Tibial nerve (tissue), 4 donors: Measurements from ENCODE around the gene ZBTB20. TPM values are rescaled to one million over a fixed set of nuclear protein-coding genes. Genes with fewer than 3 reads are reported as not detected.

Source experiments
- DNase-seq, 2 donors: peaks; one replicate each; pipeline ENCODE4 v3.0.0-alpha.2; 2019; ENCODE audit warnings: low spot score in 2 of 2
- H3K27ac ChIP-seq, 4 donors: fragments of 200-600 bp; sonication (generic) in 3 of 4; one replicate each; pipeline ENCODE4 v1.5.1; 2017 to 2019; ENCODE audit warnings: mild to moderate bottlenecking in 1 of 4
- H3K27me3 ChIP-seq, 2 donors: fragments of 200-600 bp; sonication (generic) in 1 of 2; one replicate each; pipeline versions ENCODE4 v1.5.1 to v1.6.0; 2017 to 2019
- H3K36me3 ChIP-seq, 3 donors: fragments of 200-600 bp; sonication (generic); one replicate each; pipeline ENCODE4 v1.5.1; 2018 to 2019
- H3K4me1 ChIP-seq, 4 donors: fragments of 200-600 bp; sonication (generic) in 3 of 4; one replicate each; pipeline ENCODE4 v1.5.1; 2017 to 2019
- H3K4me3 ChIP-seq, 4 donors: fragments of 200-600 bp; sonication (generic) in 3 of 4; one replicate each; pipeline ENCODE4 v1.5.1; 2017 to 2019; ENCODE audit warnings: mild to moderate bottlenecking in 1 of 4, moderate library complexity in 1 of 4
- H3K9me3 ChIP-seq, 4 donors: fragments of 200-600 bp; sonication (generic) in 3 of 4; one replicate each; pipeline ENCODE4 v1.5.1; 2017 to 2019
- CTCF ChIP-seq, 5 experiments: fragments of 200-600 bp in 3 of 5; fragments of 450-650 bp in 2 of 5; sonication (generic) in 3 of 5; IDR thresholded peaks; one replicate each; pipeline ENCODE4 v1.5.1; 2016 to 2019; ENCODE audit warnings: antibody characterized with exemption in 5 of 5, mild to moderate bottlenecking in 3 of 5, moderate library complexity in 2 of 5
- EP300 ChIP-seq, 2 donors: sonication (generic); formaldehyde crosslinking; IDR thresholded peaks; one replicate each; pipeline ENCODE4 v1.6.1; 2017; ENCODE audit warnings: antibody characterized with exemption in 2 of 2, mild to moderate bottlenecking in 1 of 2
- POLR2A ChIP-seq, 2 donors: fragments of 450-650 bp; IDR thresholded peaks; one replicate each; pipeline ENCODE4 v1.6.1; 2017; ENCODE audit warnings: antibody characterized with exemption in 2 of 2, mild to moderate bottlenecking in 2 of 2, moderate library complexity in 2 of 2
- WGBS, 2 donors: methylation state at CpG; one replicate each; pipeline ENCODE4 v1.1.5; 2018; 5-methylcytosine and 5-hydroxymethylcytosine counted together
- total RNA-seq, 4 donors: library from RNA; depleted of rRNA; stranded (reverse); fragments of >200 nt; gene quantifications; one replicate each; pipeline ENCODE4 v1.1.0, GENCODE V29; 2016

The ZBTB20 gene
- total RNA-seq, 4 donors from 2014 or later, result 63.3 to 127 (median 102) TPM

GRCh38 chr3:114383875-114384557 lies 763.1 kb downstream of the ZBTB20 start:
- Histone ChIP-seq H3K36me3 (peaks cover 0 to 20% (median 0%) of the 10 kb centered on the region in 3 donors), H3K4me3 (peak overlapping the region; percentile 25 to 53 (median 42)), H3K4me1 (peaks cover 0 to 48% (median 29%) of the 10 kb centered on the region in 4 donors), H3K9me3 (no peaks in the 10 kb centered on the region), H3K27ac (peak overlapping the region; percentile 55 to 94 (median 82)), H3K27me3 (no peaks in the 10 kb centered on the region)
- peak; percentile 65 to 81 for DNase-seq
- TF ChIP-seq EP300 (IDR thresholded peaks at IDR 0.05) (peak; percentile 8 to 68), CTCF (IDR thresholded peaks at IDR 0.05) (peak; percentile 85 to 97 (median 94)), POLR2A (IDR thresholded peaks at IDR 0.05) (no peak)
- WGBS, 2 donors, result 4 to 9% methylated on average over 12 of the region's 12 CpGs

- H3K36me3 ChIP-seq, result peaks cover 0 to 6% (median 0%) of the 10 kb centered on the region in 3 donors
- 25 to 38% methylated on average over 4 of the region's 4 CpGs for WGBS, 2 donors
- H3K9me3 ChIP-seq, result no peaks in the 10 kb centered on the region
- H3K4me3 ChIP-seq, result no peak overlapping the region
- peaks cover 0 to 82% (median 42%) of the 10 kb centered on the region in 4 donors for H3K4me1 ChIP-seq
- peak overlapping the region; percentile 55 to 94 (median 80) for H3K27ac ChIP-seq
- TF ChIP-seq POLR2A (IDR thresholded peaks at IDR 0.05) (no peak), EP300 (IDR thresholded peaks at IDR 0.05) (peak; percentile 16 to 73), CTCF (IDR thresholded peaks at IDR 0.05) (no peak)
- DNase-seq, result peak; percentile 65 to 69
- H3K27me3 ChIP-seq, result no peaks in the 10 kb centered on the region
These were observed 766.8 kb downstream of the ZBTB20 start for GRCh38 chr3:114380233-114380651.

DNA sequence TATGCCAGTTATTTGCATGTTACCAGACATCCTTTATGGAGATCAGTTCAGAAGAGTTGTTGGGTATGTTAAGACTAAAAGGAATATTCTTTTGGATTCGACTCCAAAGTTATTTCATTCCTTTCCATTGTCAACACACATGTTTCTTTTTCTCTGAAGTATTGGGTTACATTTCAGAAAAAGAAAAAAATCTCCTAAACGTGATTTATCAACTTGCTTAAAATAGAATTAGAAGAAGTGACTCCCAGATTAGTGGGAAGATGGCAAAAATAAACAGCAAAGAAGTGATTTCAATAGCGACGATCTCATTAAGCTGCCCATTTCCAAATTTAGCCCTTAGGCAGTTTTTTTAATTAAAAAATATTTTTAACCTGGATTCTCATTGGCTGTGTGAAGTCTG lies 767.8 kb downstream of the ZBTB20 start:
- Histone ChIP-seq H3K4me3 (no peak overlapping the region), H3K4me1 (peaks cover 0 to 84% (median 37%) of the 10 kb centered on the region in 4 donors), H3K9me3 (no peaks in the 10 kb centered on the region), H3K27me3 (no peaks in the 10 kb centered on the region), H3K27ac (peak overlapping the region; percentile 26 to 94 (median 80)), H3K36me3 (peaks cover 0 to 6% (median 0%) of the 10 kb centered on the region in 3 donors)
- TF ChIP-seq CTCF (IDR thresholded peaks at IDR 0.05) (no peak), EP300 (IDR thresholded peaks at IDR 0.05) (no peak), POLR2A (IDR thresholded peaks at IDR 0.05) (no peak)
- 39 to 47% methylated on average over 4 of the region's 4 CpGs for WGBS, 2 donors
- no peak for DNase-seq

DNA sequence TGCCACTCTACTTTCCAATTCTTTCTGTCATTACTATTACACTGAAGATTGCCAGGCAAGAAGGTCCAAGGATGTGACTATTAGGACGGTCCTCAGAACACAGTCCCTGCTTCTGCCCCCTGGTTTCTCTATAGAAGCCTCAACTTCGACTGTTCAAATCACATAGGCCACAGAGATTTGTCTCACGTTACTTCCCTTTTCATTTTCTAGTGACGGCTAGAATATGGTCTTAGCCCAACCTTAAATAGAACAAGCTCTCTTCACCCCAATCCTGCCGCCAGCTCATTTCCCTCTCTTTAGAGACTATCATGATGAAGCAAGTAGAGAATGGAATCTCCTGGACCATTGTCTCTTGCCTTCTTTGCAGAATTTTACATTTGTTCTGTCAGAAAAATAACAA lies 768.3 kb downstream of the ZBTB20 start:
- H3K4me1 ChIP-seq, result peaks cover 0 to 89% (median 37%) of the 10 kb centered on the region in 4 donors
- peaks cover 0 to 6% (median 0%) of the 10 kb centered on the region in 3 donors for H3K36me3 ChIP-seq
- peak overlapping the region in 2 of 4 donors; percentile 89 to 94 for H3K27ac ChIP-seq
- no peaks in the 10 kb centered on the region for H3K27me3 ChIP-seq
- DNase-seq, result no peak
- no peaks in the 10 kb centered on the region for H3K9me3 ChIP-seq
- H3K4me3 ChIP-seq, result no peak overlapping the region
- WGBS, 2 donors, result 83 to 93% methylated on average over 5 of the region's 5 CpGs
- TF ChIP-seq CTCF (IDR thresholded peaks at IDR 0.05) (no peak), EP300 (IDR thresholded peaks at IDR 0.05) (no peak), POLR2A (IDR thresholded peaks at IDR 0.05) (no peak)

DNA sequence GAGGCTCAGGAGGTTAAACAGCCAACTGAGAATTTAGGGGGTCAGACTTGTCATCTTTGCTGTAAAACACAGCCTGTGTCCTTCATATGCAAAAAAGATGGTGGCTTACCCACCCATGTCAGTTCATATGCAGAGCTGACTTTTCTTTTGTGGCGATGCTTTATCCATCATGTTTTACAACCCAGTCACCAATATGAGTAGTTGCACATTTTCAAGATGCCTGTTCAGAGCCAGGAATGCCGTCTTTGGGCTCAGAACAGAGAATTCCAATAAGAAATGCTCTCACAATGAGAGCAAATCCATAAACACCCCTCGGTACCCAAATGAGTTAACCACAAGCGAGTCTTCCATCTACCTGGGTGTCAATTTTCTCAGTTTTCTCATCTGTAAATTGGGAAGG lies 769.7 kb downstream of the ZBTB20 start:
- Histone ChIP-seq H3K4me1 (peaks cover 0 to 79% (median 35%) of the 10 kb centered on the region in 4 donors), H3K4me3 (no peak overlapping the region), H3K9me3 (no peaks in the 10 kb centered on the region), H3K27me3 (no peaks in the 10 kb centered on the region), H3K27ac (peak overlapping the region in 2 of 4 donors; percentile 89 to 94), H3K36me3 (peaks cover 0 to 6% (median 0%) of the 10 kb centered on the region in 3 donors)
- DNase-seq, result no peak
- WGBS, 2 donors, result 72 to 75% methylated on average over 4 of the region's 4 CpGs
- TF ChIP-seq EP300 (IDR thresholded peaks at IDR 0.05) (no peak), CTCF (IDR thresholded peaks at IDR 0.05) (no peak), POLR2A (IDR thresholded peaks at IDR 0.05) (no peak)
